ENCODE data around the gene GPR15LG. TPM values are rescaled to one million over a fixed set of nuclear protein-coding genes. Genes with fewer than 3 reads are reported as not detected.
A peak's percentile ranks its signal among the peaks of the same experiment; 100 is the strongest.

The GPR15LG gene
- polyA plus RNA-seq, 1 experiment = not detected

- H3K9me3 ChIP-seq (ENCODE audit: control insufficient read depth, insufficient read depth, low read length) = no peaks in the 10 kb centered on the region; the same call in 1 of the 2 replicates
- no peak overlapping the region for H3K27ac ChIP-seq (ENCODE audit: low read depth, low read length)
- TF ChIP-seq, protein P1, sequence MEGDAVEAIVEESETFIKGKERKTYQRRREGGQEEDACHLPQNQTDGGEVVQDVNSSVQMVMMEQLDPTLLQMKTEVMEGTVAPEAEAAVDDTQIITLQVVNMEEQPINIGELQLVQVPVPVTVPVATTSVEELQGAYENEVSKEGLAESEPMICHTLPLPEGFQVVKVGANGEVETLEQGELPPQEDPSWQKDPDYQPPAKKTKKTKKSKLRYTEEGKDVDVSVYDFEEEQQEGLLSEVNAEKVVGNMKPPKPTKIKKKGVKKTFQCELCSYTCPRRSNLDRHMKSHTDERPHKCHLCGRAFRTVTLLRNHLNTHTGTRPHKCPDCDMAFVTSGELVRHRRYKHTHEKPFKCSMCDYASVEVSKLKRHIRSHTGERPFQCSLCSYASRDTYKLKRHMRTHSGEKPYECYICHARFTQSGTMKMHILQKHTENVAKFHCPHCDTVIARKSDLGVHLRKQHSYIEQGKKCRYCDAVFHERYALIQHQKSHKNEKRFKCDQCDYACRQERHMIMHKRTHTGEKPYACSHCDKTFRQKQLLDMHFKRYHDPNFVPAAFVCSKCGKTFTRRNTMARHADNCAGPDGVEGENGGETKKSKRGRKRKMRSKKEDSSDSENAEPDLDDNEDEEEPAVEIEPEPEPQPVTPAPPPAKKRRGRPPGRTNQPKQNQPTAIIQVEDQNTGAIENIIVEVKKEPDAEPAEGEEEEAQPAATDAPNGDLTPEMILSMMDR (IDR thresholded peaks at IDR 0.05; ENCODE audit: low read depth, low read length) = peak; percentile 18; the same call in 1 of the 2 replicates
- H3K27me3 ChIP-seq (ENCODE audit: control insufficient read depth, insufficient read depth, low read length) = no peaks in the 10 kb centered on the region
- no peak for DNase-seq (ENCODE audit: low read depth, low spot score)
- POLR2A ChIA-PET = no interaction called here
- no peak overlapping the region for H3K4me3 ChIP-seq (ENCODE audit: low read depth, low read length)
- CTCF ChIA-PET = no interaction called here
Measured at GRCh38 chr10:84214612-84215235, 41.1 kb downstream of the GPR15LG start.

- CTCF ChIA-PET = no interaction called here
Measured at GRCh38 chr10:84216834-84217233, 43.2 kb downstream of the GPR15LG start.

GRCh38 chr10:84217746-84218145 lies 44.1 kb downstream of the GPR15LG start:
- ChIA-PET CTCF (no interaction called here), POLR2A (no interaction called here)
- TF ChIP-seq, protein P1 (IDR thresholded peaks at IDR 0.05; ENCODE audit: low read depth, low read length) = no peak
- no peak overlapping the region for H3K27ac ChIP-seq (ENCODE audit: low read depth, low read length)
- H3K9me3 ChIP-seq (ENCODE audit: control insufficient read depth, insufficient read depth, low read length) = no peaks in the 10 kb centered on the region; the same call in 1 of the 2 replicates
- no peaks in the 10 kb centered on the region for H3K27me3 ChIP-seq (ENCODE audit: control insufficient read depth, insufficient read depth, low read length)
- DNase-seq (ENCODE audit: low read depth, low spot score) = no peak
- H3K4me3 ChIP-seq (ENCODE audit: low read depth, low read length) = no peak overlapping the region

More at GRCh38 chr10:84216834-84217233, 43.2 kb downstream of the GPR15LG start:
- no peak for DNase-seq (ENCODE audit: low read depth, low spot score)
- no peak overlapping the region for H3K27ac ChIP-seq (ENCODE audit: low read depth, low read length)
- H3K4me3 ChIP-seq (ENCODE audit: low read depth, low read length) = no peak overlapping the region
- POLR2A ChIA-PET = no interaction called here
- no peaks in the 10 kb centered on the region for H3K27me3 ChIP-seq (ENCODE audit: control insufficient read depth, insufficient read depth, low read length)
- TF ChIP-seq, protein P1 (IDR thresholded peaks at IDR 0.05; ENCODE audit: low read depth, low read length) = no peak
- no peaks in the 10 kb centered on the region; the same call in 1 of the 2 replicates for H3K9me3 ChIP-seq (ENCODE audit: control insufficient read depth, insufficient read depth, low read length)

DNA sequence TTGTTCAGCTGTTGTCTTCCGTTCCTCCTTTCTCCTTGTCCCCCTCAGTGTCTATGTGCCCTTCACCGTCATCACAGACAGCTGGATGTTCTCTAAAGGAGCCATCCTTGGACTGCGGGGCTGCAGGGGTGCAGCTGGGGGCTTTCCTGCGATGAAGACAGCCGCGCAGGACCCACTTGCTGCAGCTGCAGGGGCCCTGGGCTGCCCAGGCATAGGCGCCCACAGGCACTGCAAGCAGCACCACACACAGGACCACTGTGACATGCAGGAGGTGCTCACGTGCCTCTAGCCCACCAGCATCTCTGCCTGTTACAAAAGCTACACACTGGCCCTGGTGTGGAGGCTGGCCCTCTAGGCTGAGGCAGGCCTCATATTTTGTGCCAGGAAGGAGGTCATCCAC lies 48.3 kb downstream of the GPR15LG start:
- TF ChIP-seq, protein P1 (IDR thresholded peaks at IDR 0.05; ENCODE audit: low read depth, low read length) = no peak
- Histone ChIP-seq H3K4me3 (ENCODE audit: low read depth, low read length) (no peak overlapping the region), H3K27ac (ENCODE audit: low read depth, low read length) (no peak overlapping the region), H3K9me3 (ENCODE audit: control insufficient read depth, insufficient read depth, low read length) (no peaks in the 10 kb centered on the region), H3K27me3 (ENCODE audit: control insufficient read depth, insufficient read depth, low read length) (no peaks in the 10 kb centered on the region)
- CTCF ChIA-PET = no interaction called here
- POLR2A ChIA-PET = no interaction called here
- DNase-seq (ENCODE audit: low read depth, low spot score) = no peak

DNA sequence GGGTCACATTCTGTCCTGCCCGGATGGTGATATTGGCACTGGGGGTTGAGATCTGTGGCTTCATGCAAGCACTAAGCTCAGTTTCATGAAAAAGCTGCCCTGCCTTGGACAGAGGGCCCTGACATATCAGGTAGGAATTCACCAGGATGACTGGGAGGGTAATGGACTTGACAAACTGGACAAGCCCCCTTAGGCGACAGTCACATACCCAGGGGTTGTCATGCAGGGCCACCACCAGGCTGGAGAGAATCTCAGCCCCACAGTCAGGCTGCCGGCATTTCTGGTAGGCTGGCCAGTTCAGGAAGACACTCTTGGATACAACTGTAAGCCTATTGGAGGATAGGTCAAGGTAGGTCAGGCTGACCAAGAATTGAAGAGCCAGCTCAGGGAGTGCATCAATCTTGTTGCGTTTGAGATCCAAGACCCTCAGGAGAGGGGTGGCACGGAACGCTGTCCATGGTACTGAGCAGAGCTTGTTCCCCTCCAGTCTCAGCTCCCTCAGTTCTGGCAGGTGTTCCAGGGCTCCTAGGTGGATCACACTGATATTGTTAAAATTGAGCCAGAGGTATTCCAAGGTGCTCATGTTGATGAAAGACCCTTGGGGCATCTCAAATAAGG lies 50.9 kb downstream of the GPR15LG start:
- Histone ChIP-seq H3K9me3 (ENCODE audit: control insufficient read depth, insufficient read depth, low read length) (no peaks in the 10 kb centered on the region), H3K4me3 (ENCODE audit: low read depth, low read length) (no peak overlapping the region), H3K27me3 (ENCODE audit: control insufficient read depth, insufficient read depth, low read length) (no peaks in the 10 kb centered on the region), H3K27ac (ENCODE audit: low read depth, low read length) (no peak overlapping the region)
- ChIA-PET POLR2A (no interaction called here), CTCF (interaction anchor here (0.6 kb wide), 1 partner anchor 313 kb away, joined by 3 read pairs; no protein-coding TSS in a partner anchor)
- no peak for DNase-seq (ENCODE audit: low read depth, low spot score)
- TF ChIP-seq, protein P1 (IDR thresholded peaks at IDR 0.05; ENCODE audit: low read depth, low read length) = no peak
